GM19238 (cell line): ENCODE data around the gene KRTAP10-5.
"Not testable (repeated sequence)": the region's sequence is repeated elsewhere in the genome, so short reads cannot be mapped to it uniquely, and the experiment has no call there.

Source experiments
- DNase-seq: peaks from one replicate; pipeline ENCODE4 v3.0.0; 2011; ENCODE audit warnings: low spot score; ENCODE audit not compliant: insufficient read length

The KRTAP10-5 gene

GRCh38 chr21:44611551-44611950 is 31.1 kb upstream of the KRTAP10-5 start:
- no peak for DNase-seq

DNA sequence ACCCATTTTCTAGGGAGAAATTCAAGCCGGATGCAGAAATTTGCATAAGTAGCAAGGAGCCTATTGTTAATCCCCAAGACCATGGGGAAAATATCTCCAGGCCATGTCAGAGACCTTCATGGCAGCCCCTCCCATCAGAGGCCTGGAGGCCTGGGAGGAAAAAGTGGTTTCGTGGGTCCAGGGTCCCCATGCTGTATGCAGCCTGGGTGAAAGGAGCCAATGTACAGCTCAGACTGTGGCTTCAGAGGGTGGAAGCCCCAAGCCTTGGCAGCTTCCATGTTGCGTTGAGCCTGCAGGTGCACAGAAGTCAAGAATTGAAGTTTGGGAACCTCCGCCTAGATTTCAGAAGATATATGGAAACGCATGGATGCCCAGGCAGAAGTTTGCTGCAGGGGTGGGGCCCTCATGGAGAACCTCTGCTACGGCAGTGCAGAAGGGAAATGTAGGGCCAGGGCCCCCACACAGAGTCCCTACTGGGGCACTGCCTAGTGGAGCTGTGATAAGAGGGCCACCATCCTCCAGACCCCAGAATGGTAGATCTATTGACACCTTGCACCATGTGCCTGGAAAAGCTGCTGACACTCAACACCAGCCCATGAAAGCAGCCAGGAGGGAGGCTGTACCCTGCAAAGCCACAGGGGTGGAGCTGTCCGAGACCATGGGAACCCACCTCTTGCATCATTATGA is 29.9 kb upstream of the KRTAP10-5 start:
- not testable (repeated sequence) for DNase-seq

DNA sequence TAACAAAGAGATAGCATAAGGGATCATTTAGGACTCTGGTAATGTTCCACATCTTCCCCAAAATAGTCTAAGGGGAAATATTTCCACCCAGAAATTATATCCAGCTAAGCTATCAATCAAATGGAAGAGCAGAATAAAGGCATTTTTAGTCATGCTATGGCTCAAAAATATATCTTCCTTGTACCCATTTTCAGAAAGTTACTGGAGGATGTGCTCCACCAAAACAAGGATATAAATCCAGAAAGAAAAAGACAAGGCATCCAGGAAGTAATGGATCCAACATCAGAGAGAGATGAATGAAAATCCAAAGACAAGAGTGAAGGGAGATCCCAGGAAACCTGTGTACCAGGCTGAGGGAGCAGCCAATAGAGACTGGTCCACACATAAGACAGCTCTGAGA is 28.8 kb upstream of the KRTAP10-5 start:
- DNase-seq, result no peak

GRCh38 chr21:44606495-44606894 is 26.1 kb upstream of the KRTAP10-5 start:
- no peak for DNase-seq

DNA sequence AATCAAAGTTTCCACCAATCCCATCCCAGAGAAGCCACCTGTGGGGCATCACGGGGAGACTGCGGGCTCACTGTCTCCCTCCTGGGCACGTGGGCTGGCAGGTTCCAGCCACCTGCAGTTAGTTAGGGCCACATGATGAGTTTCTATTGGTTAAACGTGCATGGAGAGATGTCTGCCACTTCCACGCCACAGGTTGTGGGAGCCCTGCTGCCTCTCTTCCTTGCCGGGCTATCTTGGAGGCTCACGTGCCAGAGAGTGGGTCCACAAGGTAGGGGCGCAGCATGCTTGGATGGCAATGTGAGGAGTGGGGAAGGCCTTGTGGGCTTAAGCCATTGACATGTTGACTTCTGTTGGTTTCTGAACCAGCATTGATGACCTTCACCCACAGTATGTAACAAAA is 23.5 kb upstream of the KRTAP10-5 start:
- DNase-seq, result no peak

DNA sequence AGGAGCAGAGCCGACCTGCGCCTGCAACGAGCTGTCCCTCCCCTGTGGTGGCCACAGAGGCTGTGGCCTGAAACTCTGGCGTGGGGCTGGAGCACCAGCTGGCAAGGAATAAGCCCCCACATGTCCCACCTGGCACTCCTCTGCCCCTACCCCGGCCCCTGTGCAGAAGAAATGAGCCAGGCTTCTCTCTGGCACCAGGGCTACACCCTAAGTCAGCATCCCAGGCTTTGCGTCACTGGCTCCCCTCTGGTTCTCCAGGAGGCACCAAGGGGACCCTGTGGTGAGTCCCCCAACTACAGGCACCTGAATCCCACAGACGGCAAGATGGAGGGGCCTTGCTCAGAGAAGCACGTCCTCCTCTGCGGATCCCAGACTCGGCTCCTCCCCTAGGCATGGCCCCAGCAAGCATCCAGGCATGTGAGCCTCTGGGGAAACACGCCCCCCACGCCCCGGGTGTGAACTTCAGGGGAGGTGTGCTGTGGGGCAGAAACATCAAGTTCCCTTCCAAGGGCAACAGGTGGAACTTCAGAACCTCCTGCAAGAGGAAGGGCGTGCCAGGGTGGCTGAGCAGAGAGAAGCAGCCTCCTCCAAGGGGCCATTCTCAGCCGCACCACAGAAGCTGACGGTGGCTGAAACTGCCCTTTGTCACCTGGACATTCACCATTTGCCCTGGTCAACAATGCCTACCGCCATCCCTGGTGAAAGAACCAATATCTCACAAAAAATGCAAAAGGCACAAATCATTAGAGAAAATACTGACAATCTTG is 22.9 kb upstream of the KRTAP10-5 start:
- DNase-seq, result no peak

DNA sequence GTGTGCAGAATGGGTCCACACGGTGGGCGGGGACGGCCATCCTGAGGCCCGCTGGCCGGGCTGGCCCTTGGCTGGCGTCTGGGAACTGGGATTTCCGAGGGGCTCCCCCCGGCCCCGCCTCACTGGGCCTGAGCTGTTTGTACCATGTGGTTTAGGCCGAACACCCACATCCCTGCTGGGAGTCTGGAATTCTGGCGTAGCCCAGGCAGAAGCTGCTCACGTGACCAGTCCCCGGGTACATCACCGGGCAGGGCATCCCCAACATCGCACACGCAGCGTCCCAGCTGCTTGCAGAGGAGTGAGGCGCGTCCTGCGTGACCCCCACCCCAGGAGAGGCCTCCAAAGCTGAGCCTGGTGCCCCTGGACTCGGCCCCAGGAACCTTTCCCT is 22.1 kb upstream of the KRTAP10-5 start:
- no peak for DNase-seq

GRCh38 chr21:44601596-44602462 is 21.4 kb upstream of the KRTAP10-5 start:
- no peak for DNase-seq

DNA sequence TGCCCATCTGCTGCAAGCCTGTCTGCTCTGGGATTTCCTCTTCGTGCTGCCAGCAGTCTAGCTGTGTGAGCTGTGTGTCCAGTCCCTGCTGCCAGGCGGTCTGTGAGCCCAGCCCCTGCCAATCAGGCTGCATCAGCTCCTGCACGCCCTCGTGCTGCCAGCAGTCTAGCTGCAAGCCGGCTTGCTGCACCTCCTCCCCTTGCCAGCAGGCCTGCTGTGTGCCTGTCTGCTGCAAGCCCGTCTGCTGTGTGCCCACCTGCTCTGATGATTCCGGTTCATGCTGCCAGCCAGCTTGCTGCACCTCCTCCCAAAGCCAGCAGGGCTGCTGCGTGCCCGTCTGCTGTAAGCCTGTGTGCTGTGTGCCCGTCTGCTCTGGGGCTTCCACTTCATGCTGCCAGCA is 20.7 kb upstream of the KRTAP10-5 start:
- DNase-seq, result not testable (repeated sequence)

DNA sequence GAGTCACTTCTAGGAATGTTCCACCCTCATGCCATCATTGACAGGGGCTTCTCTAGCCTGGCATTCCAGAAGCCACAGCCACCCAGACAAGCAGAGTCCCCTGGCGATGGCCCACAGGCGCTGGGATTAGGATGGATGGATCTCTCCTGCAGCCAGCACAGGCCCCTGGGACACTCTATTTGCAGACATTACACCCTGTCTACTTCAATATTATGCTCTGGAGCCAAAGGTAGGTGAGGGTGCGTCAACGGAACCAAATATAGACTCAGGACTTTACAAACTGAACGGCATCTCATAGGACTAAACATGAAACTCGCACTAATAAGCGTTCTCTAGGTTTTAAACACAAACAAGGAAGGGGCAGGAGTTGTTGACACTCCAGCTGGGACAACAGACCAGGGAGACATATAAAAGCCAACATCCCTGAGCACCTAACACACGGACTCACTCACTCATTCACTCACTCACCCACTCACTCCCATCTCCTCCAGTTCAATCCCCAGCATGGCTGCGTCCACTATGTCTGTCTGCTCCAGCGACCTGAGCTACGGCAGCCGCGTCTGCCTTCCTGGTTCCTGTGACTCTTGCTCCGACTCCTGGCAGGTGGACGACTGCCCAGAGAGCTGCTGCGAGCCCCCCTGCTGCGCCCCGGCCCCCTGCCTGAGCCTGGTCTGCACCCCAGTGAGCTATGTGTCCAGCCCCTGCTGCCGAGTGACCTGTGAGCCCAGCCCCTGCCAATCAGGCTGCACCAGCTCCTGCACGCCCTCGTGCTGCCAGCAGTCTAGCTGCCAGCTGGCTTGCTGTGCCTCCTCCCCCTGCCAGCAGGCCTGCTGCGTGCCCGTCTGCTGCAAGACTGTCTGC is 19.9 kb upstream of the KRTAP10-5 start, which contains the start of gene KRTAP10-7:
KRTAP10-7 (plus strand) TSS at position 480 of the 861 bp plus-strand sequence; CDS start at position 505, 25 bp downstream.
- not testable (repeated sequence) for DNase-seq

GRCh38 chr21:44599264-44600029 is 19.0 kb upstream of the KRTAP10-5 start:
- DNase-seq, result no peak

DNA sequence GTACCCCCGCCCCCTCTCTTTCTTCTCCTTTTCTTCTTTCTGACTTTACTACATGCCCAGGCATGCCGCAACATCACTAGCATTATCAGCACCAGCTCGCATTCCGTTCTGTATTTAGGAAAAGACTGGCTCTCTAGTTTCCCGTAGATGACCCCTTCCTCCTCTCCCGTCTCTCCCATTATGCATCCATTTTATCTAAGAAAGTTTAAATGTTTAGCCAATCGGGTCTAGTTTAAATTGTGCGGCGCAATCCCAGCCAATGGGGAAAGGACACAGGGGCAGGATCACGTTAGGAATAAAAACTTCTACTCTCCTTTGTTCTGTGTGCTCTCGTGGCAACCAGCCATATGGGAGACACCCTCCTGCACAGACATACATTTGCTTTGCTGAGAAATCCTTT is 17.7 kb upstream of the KRTAP10-5 start:
- DNase-seq, result no peak

DNA sequence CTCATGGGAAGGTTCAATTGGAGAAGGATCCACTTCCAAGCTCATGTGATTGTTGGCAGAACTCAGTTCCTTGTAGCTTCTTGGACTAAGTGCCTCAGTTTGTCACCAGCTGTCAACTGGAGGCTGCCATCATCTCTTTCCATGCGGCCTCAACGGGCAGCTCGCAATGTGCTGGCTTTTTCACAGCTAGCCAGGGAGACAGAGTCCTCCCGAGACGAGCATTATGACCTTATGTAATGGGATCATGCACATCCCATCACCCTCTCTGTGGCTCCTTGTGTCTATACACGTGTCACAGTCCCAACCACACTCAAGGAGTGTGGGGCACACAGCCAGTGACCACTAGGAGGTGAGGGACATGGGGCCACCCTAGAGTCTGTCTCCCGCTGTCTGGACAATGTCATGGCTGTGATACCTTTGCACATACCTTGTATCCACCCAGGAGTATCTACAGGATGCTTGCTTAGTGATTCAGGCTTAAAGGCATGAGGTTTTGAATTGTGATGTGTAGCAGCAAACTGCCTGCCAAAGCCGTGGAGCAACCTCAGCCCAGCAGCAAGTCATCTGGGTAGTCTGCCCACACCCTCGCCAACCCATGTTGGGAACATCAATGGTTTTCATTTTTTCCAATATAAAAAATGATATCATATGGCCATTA is 15.8 kb upstream of the KRTAP10-5 start:
- DNase-seq, result no peak

GRCh38 chr21:44595524-44595923 is 15.1 kb upstream of the KRTAP10-5 start:
- no peak for DNase-seq

DNA sequence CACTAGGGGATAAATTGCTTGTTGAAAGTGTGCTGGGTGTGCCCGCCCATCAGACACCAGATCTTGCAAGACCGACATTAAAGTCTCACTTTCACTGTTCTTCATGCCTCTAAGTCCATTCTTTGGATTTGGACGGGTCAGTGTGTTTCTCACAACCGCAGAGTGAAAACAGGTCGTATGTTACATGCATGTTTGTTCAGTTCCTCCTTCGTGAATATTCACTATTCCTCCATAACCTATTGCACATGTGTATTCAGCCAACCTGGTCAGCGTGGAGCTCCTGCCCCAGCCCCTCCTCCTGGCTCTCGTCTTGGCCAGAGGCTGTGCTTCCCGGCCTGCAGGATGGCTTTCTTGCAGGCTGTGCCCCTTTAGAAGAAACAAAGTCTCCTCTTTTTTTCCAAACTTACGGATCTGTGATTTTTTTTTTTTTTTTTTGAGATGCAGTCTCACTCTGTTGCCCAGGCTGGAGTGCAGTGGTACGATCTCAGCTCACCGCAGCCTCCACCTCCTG is 14.1 kb upstream of the KRTAP10-5 start:
- no peak for DNase-seq

DNA sequence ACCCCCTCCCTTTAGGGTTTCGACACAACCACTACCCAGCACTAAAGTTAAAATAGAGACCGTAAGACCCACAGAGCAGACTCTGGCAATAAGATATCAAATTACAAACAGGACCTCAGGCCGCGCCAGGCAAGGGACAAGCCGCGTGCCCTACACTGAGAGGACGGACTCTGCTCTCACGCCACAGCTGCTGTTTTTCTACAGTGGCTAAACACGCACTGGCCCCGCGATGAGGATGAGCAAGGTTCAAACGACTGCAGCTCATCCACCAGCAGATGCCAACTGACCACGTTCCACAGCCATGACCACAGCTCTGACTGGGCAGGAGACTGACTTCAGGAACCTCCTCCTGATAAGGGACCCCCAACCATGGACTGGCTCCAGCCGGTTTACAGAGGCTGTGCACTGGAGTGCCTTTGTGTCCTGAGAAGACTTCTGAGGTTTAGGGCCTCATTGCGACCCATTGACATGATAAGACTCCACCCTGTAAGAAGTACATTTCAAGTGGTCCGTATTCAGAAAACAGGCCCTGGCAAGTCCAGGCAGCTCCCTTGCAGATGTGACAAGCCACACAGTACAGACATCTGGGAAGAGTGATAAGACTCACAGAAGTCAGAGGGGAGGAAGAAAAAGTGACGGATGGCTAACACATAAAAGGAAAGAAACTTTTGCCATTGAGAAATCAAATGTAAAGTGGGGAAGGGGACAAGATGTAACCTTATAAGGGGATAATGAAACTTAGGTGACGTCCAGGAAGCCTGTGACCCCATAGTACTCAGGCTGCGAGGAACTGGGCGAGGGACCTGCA is 13.4 kb upstream of the KRTAP10-5 start:
- no peak for DNase-seq

DNA sequence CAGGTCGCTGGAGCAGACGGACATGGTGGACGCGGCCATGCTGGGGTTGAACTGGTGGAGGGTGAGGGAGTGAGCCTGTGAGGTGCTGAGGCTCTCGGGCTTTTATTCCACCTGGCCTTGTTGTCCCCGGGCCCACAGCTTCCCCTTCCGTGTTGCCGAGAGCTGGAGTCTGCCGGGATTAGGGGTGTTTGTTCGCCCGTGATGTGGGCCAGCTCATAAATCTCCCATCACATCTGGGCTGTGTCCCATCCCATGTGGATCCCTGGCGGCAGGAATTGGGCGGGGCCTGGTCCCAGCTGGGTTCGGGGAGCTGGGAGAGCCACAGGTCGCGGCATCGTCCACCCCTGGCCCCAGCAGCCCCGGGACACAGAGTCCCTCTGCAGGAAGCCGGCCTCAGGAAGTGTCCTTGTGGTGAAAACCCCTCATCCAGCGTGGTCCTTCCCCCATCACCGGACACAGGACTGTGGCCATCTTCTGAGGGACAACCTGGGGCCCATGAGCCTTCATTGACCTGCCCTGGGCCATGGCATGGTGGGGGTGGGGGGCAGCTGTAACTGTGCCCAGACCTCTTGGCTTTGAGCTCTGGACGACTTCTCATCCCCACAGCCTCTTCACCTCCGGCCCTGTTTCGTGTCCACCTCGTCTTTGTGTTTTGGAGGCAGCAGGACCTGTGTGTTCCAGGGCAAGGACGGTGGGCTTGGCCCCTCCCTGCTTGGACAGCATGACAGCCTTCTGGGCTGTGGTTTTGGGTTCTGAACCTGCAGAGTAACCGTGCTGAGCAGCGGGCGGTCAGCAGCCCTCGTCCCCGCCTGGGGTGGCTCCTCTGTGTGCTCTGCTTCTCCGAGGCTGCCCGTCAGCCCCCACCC is 12.3 kb upstream of the KRTAP10-5 start, which contains the start of gene KRTAP10-6:
KRTAP10-6 (minus strand) TSS at position 60 of the 866 bp plus-strand sequence; CDS start at position 39, 21 bp downstream.
- no peak for DNase-seq

DNA sequence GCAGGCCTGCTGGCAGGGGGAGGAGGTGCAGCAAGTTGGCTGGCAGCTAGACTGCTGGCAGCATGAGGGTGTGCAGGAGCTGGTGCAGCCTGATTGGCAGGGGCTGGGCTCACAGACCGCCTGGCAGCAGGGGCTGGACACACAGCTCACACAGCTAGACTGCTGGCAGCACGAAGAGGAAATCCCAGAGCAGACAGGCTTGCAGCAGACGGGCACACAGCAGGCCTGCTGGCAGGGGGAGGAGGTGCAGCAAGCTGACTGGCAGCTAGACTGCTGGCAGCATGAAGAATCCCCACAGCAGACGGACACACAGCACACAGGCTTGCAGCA is 11.4 kb upstream of the KRTAP10-5 start:
- DNase-seq, result not testable (repeated sequence)
